RWPE1 (cell line): ENCODE results near the gene ERAL1.
A peak's percentile ranks its signal among the peaks of the same experiment; 100 is the strongest.

Experiments used
- CTCF ChIA-PET: fragments of 350-600 bp; sonication (Branson Sonifier 250); formaldehyde crosslinking; extraction: SDS; loops from one replicate; lab custom pipeline; 2021; lab: Yijun Ruan, JAX
- POLR2A ChIA-PET: fragments of 400-600 bp; formaldehyde crosslinking; extraction: SDS; loops from one replicate; lab custom pipeline; 2020; ENCODE audit warnings: antibody characterized with exemption; ENCODE audit not compliant: low non-redundant PET; lab: Yijun Ruan, JAX
- DNase-seq: peaks from one replicate; pipeline ENCODE4 v3.0.0; 2012; ENCODE audit warnings: low spot score
- H3K27ac ChIP-seq: fragments of 450-650 bp; 2 replicates; pipeline ENCODE4 v1.5.1; 2017
- TF ChIP-seq, protein P1 (sequence below): fragments of 450-650 bp; conservative IDR thresholded peaks from 2 replicates; pipeline ENCODE4 v1.5.1; 2017; ENCODE audit warnings: low read depth, mild to moderate bottlenecking

The ERAL1 gene

DNA sequence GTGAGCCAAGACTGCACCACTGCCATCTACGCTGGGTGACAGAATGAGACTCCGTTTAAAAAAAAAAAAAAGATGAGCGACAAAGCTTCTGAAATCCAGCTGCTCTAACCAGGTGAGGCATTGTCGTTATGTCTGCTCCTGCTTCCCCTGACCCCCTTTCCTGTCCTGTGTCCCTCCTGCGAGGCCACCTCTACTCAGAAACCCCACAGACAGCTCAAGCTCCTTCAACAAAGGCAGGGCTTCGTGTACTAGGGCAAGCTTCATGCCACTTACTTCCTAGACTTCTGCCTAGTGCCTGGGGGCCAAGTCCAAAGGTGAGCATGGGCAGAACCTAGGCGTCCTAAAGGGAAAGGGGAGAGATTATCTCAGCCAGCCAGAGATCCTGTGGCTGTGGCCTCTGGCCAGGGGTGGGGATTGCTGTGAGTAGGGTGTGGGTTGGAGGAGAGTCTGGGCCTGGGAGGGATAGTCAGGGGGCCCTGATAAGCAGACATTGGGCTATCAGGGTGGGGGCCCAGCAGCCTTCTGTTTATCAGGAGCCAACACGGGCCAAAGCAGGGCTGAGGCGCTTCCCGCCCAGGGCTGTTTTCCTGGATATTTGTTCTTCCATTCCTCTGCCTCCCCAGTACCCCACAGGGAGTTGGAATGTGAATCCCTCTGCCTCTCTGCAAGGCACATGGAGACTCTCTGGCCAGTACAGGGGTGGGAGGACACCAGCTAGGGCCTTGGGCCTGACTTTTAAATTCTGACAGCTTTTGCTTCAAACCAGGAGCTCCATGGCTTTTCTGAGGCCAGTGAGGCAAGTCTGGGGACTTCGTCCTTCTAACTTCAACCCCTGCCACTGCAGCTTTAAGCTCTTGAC, 10.4 kb downstream of the ERAL1 start:
- POLR2A ChIA-PET = no interaction called here
- no peak for DNase-seq
- TF ChIP-seq, protein P1, sequence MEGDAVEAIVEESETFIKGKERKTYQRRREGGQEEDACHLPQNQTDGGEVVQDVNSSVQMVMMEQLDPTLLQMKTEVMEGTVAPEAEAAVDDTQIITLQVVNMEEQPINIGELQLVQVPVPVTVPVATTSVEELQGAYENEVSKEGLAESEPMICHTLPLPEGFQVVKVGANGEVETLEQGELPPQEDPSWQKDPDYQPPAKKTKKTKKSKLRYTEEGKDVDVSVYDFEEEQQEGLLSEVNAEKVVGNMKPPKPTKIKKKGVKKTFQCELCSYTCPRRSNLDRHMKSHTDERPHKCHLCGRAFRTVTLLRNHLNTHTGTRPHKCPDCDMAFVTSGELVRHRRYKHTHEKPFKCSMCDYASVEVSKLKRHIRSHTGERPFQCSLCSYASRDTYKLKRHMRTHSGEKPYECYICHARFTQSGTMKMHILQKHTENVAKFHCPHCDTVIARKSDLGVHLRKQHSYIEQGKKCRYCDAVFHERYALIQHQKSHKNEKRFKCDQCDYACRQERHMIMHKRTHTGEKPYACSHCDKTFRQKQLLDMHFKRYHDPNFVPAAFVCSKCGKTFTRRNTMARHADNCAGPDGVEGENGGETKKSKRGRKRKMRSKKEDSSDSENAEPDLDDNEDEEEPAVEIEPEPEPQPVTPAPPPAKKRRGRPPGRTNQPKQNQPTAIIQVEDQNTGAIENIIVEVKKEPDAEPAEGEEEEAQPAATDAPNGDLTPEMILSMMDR = no peak
- CTCF ChIA-PET = interaction anchor here (0.6 to 0.7 kb wide), 3 partner anchors 13 to 42 kb away, joined by 3 to 4 read pairs (median 4); no protein-coding TSS in a partner anchor
- 0 out of 2 replicates have a peak overlapping the region, but pooled peaks have one; percentile 5 for H3K27ac ChIP-seq

DNA sequence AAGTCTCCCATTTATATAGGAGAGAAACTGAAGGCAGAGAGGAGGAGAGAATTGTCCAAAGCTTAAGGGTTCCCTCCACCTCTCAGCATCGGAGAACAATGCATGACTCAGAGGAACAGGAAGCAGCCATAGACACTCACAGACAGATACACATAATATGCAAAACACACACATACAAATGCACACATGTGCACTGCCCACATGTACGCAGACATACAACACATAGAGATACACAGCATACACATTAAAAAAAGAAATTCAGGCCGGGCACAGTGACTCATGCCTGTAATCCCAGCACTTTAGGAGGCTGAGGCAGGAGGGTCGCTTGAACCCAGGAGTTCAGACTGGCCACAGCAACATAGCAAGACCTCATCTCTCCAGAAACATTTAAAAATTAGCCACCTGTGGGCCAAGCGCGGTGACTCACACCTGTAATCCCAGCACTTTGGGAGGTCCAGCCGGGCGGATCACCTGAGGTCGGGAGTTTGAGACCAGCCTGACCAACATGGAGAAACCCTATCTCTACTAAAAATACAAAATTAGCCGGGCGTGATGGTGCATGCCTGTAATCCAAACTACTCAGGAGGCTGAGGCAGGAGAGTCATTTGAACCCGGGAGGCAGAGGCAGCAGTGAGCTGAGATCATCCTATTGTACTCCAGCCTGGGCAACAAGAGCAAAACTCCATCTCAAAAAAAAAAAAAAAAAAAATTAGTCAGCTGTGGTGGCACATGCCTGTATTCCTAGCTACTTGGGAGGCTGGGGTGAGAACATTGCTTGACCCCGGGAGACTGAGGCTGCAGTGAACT, 11.3 kb downstream of the ERAL1 start:
- TF ChIP-seq, protein P1 = no peak
- ChIA-PET CTCF (interaction anchor here (0.6 to 0.7 kb wide), 4 partner anchors 13 to 254 kb away, joined by 3 to 4 read pairs (median 3); no protein-coding TSS in a partner anchor), POLR2A (no interaction called here)
- no peak overlapping the region for H3K27ac ChIP-seq
- DNase-seq = no peak

DNA sequence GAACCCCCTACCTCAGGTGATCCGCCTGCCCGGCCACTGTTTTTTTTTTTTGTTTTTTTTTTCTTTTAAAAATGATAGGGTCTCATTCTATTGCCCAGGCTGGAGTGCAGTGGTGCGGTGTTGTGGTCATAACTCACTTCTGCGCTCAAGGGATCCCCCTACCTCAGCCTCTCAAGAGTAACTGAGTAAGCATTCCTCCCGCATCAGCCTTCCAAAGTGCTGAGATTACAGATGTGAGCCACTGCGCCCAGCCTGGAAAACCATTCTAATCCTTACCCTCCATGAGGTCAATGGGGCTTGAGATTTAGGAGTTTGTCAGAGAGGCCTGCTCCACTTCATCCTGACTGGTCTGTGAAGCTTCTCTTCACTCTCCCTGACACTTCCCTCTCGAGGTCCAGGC, 12.5 kb downstream of the ERAL1 start:
- ChIA-PET CTCF (interaction anchor here (0.6 kb wide), 1 partner anchor 55 kb away, joined by 5 read pairs; no protein-coding TSS in a partner anchor), POLR2A (no interaction called here)
- no peak overlapping the region for H3K27ac ChIP-seq
- TF ChIP-seq, protein P1 = no peak
- DNase-seq = no peak

DNA sequence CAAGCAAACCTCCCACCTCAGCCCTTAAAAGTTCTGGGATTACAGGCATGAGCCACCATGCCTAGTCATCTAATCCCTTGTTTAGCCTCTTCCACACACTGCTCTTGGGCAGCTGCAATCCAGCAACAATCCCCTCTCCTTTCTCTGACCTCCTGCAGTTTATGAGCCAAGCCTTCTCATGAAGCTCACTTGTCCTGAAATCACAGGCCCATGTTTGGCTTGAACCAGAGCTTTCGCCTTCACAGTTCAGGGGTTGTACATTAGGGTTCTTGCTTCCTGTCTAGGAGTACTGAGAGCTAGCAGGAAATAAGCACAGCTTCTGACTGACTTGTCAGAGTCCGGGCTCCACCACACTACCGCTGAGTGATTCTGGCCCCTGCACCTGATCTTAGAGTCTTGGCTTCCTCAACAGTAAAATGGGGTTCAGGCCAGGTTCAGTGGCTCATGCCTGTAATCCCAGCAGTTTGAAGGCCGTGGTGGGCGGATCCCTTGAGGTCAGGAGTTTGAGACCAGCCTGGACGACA, 16.3 kb downstream of the ERAL1 start:
- no peak for DNase-seq
- CTCF ChIA-PET = interaction anchor here (1.3 kb wide), 1 partner anchor 107 kb away, joined by 5 read pairs; no protein-coding TSS in a partner anchor
- POLR2A ChIA-PET = no interaction called here
- TF ChIP-seq, protein P1 = no peak
- H3K27ac ChIP-seq = no peak overlapping the region

DNA sequence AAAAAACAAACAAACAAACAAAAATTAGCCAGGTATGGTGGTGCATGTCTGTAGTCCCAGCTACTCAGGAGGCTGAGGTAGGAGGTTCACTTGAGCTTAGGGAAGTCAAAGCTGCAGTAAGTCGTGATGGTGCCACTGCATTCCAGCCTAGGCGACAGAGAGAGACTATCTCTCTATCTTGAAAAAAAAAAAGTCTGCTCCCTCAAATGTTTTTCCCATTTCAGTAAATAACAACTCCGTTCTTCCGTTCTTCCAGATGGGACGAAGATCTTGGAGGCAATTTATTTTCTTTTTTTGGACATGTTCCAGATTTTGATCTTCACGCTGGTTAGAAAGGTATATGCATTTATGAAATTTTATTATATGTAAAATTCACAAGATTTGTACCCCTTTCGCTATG, 19.0 kb downstream of the ERAL1 start:
- no peak for DNase-seq
- POLR2A ChIA-PET = no interaction called here
- CTCF ChIA-PET = interaction anchor here (1.0 kb wide), 1 partner anchor 147 kb away, joined by 3 read pairs; no protein-coding TSS in a partner anchor
- no peak overlapping the region for H3K27ac ChIP-seq
- TF ChIP-seq, protein P1 = no peak

DNA sequence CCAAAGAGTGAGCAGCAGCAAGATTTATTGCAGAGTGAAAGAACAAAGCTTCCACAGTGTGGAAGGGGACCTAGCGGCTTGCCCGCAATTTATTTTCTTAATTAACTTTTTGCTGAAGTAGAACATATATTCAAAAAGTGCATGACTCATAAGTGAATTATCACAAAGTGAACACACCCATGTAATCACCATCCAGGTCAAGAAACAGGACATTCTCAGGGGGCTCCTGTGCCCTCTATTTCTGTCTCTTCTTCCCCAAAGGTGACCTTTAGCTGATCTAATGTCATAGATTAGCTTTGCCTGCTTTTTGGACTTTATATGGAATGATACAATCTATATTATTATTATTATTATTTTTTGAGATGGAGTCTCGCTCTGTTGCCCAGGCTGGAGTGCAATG, 19.9 kb downstream of the ERAL1 start:
- CTCF ChIA-PET = interaction anchor here (0.6 kb wide), 2 partner anchors 23 to 115 kb away, joined by 3 read pairs; no protein-coding TSS in a partner anchor
- TF ChIP-seq, protein P1 = no peak
- POLR2A ChIA-PET = no interaction called here
- H3K27ac ChIP-seq = no peak overlapping the region
- no peak for DNase-seq
